IPS-18c (cell line): Measurements from ENCODE around the gene MEF2D.

Experiments
- H3K4me3 ChIP-seq: 2 replicates; pipeline ENCODE4 v1.7.0; 2013; ENCODE audit warnings: low read depth, mild to moderate bottlenecking, low read length, moderate library complexity; ENCODE audit not compliant: insufficient read depth
- H3K9me3 ChIP-seq: one replicate; pipeline ENCODE4 v1.6.1; 2013; ENCODE audit warnings: mild to moderate bottlenecking, low read length, moderate library complexity; ENCODE audit not compliant: control insufficient read depth, insufficient read depth

Gene MEF2D

GRCh38 chr1:156467385-156467784, 33.2 kb downstream of the MEF2D start:
- Histone ChIP-seq H3K4me3 (no peak overlapping the region), H3K9me3 (no peaks in the 10 kb centered on the region)

DNA sequence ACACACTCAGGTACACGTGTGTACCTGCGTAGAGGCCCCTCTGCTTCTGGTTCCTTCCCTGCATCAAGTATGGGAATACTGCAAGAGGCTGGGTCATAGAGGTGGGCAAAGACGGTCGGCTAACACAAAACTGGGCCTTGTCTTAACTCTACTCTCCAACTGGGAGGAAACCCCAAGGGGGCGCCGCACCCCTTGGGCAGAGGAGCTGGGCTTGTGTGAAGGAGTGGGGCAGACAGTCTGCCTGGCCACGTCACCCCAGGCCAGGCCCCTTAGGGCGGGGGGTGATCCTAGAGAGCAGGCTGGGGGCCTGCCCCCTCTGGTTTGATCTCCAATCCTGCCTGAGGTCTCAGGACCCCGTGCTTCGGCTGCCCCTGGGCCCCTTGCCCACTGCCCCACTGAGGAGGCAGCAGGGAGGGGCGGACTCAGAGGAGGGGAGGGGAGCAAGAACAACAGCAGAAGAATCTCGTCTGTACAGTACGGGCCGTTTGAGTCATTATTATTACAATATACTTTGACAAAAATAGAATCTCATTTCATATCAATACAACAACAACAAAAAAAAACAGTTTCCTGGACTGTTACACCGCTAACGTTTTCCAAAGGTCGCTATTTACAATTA, 34.7 kb downstream of the MEF2D start:
- Histone ChIP-seq H3K9me3 (no peaks in the 10 kb centered on the region), H3K4me3 (no peak overlapping the region; the same call in 1 of the 2 replicates)

DNA sequence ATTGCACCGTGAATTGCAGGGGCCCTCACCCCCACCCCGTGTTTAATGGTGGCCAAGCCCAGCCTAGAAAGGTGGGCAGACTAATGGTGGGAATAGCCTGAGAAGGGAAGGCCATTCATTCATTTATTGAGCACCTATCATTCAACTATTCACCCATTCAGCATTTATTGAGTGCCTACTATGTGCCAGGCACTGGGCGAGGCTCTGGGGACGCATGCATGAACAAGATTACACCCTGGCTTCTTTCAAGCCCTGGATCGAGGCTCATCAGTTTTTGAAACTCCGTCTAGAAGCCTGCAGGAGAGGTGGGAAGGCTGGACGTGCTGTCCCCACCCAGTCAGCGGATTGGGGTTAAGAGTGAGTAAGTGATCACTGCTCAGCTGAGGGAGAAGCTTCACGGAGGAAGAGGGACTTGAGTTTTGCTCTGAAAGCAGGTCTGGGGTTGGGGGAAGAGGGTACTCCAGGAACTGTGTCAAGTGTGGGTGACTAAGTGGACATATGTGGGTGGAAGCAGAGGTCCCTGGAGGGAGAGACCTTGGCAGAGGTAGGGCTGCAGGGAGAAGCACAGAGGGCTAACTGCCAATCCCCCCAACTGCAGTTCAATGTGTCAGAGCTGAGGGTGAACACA, 35.6 kb downstream of the MEF2D start:
- no peak overlapping the region for H3K4me3 ChIP-seq
- no peaks in the 10 kb centered on the region for H3K9me3 ChIP-seq

DNA sequence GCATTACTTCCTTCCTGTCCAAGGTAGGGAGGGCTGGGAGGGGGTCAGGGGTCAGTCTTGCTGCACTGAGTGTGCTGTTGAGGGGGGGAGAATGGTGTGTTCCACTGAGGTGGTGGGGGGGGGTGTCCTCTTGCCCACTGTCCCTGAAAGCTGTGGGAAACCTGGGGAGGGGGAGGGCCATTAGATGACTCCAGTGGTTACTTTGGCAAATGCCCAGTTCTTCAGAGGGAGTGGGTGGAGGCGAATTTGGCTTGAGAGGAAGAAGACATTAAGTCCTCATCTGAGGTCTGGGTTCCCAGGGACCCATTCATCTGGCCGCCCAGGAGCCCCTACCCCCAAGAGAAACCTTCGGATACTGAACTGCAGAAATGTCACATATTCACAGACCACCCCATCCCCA, 36.2 kb downstream of the MEF2D start:
- no peak overlapping the region for H3K4me3 ChIP-seq
- H3K9me3 ChIP-seq = no peaks in the 10 kb centered on the region

DNA sequence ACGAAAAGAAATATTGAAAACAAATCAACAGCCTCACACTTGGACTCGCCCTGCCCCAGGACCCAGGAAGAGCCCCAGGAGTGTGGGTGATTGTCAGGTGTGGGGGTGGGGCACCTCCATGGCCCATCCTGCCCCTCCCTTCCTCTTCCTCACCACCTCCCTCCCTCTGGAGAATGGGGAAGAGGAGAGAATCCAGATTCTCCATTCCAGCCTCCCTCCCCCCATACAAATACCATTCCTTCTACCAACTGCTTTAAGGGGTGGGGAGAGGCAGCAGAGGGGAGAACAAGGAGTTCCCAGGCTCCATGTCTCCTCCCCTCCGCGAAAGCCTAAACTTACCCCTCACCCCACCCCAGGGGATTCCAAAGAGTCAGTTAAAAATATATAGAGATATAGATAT, 36.7 kb downstream of the MEF2D start:
- H3K9me3 ChIP-seq = no peaks in the 10 kb centered on the region
- no peak overlapping the region for H3K4me3 ChIP-seq

GRCh38 chr1:156462954-156463795, 37.4 kb downstream of the MEF2D start:
- Histone ChIP-seq H3K9me3 (no peaks in the 10 kb centered on the region), H3K4me3 (no peak overlapping the region)

DNA sequence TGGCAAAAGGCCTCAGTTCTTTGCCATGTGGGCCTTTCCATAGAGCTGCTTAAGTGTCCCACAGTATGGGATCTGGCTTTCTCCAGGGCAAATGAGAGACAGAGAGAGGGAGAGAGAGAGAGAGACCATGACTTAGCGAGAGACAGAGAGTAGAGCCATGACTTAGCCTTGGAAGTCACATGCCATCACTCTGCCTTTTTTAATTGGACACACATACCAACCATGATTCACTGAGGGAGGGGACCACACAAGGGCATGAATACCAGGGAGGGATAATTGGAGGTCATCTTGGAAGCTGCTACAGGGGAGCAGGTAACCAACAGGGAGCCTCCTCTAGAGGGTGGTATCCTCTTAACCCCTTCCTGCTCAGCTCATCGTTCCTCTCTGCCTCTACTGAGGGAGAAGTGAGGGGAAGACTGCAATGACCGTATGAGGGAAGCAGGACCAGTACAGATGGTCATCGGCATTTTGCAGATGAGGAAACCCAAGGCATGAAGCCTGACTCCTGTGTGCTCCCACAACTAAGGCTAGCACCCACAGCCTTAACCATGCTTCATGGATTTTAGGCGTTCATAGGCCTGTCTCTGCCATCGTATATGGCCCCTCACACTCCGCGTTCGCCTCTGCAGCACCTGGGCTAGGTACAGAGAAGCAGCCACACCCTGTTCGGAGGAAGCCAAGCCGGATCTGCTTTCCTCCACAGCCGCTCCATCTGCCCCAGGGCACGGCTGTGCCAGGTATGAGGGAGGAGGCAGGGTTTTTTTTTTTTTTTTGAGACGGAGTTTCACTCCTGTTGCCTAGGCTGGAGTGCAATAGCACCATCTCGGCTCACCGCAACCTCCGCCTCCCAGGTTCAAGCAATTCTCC, 38.6 kb downstream of the MEF2D start:
- Histone ChIP-seq H3K4me3 (no peak overlapping the region), H3K9me3 (no peaks in the 10 kb centered on the region)

- H3K4me3 ChIP-seq = no peak overlapping the region
Observed at GRCh38 chr1:156461109-156461508, 39.5 kb downstream of the MEF2D start.

DNA sequence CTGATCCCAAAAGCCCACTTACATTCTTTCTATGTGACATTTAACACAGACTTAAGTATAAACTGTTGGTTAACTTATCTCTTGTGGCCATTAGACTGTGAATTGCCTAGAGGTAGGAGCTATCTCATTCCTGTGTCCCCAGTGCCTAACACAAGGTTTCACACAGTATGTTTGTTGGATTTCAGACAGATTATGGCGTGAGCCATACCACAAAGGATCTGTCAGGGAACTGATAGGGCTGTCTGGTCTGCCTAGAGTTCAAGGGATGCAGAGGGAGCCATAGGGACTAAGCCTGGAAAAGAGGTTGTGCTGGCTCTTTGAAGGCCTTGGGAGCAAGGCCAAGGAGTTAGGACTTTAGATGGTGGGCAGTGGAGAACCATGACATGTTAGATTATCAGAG, 40.0 kb downstream of the MEF2D start:
- no peak overlapping the region for H3K4me3 ChIP-seq
- no peaks in the 10 kb centered on the region for H3K9me3 ChIP-seq

More at GRCh38 chr1:156461109-156461508, 39.5 kb downstream of the MEF2D start:
- no peaks in the 10 kb centered on the region for H3K9me3 ChIP-seq

GRCh38 chr1:156458181-156458503, 42.4 kb downstream of the MEF2D start:
- Histone ChIP-seq H3K9me3 (no peaks in the 10 kb centered on the region), H3K4me3 (no peak overlapping the region)

DNA sequence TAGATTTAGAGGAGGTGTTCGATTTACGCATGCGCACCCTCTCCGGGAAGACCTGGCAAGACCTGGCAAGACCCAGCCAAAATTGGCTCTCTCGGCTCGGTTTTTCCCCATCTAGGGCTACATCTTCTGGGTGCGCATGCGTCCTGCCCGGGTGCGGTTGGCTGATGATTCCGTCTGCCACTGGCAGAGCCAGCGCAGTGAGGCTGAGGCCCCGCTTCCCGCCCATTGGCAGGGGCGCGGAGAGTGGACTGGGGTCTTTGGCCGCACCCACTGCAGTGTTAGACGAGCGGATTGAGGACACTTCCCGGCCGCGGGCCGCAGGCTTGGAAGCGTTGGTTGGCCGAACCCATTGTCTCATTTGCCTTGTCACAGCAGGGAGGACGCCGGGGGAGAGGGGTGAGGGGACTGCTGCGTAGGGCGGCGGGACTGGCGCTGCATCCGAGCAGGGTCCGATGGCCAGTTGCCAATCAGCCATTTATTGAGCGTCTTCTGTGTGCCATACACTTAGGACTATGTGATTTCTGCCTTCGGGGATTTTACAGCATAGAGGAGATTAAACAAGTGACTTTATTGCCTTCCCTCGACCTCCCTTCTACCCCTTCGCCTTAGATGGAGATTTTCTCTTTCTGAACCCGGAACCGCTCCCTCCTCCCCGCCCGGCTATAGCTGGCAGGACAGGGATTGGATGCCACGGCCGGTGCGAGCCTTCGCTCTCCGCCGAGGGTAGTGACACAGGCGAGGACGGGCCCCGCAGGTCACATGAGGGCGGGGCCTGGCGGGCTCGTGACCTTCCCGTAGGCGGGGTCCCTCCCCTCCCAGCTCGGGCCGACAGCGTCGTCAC, 43.7 kb downstream of the MEF2D start:
- Histone ChIP-seq H3K9me3 (no peaks in the 10 kb centered on the region), H3K4me3 (peak overlapping the region; percentile 88)

GRCh38 chr1:156455362-156455761, 45.2 kb downstream of the MEF2D start:
- Histone ChIP-seq H3K4me3 (no peak overlapping the region), H3K9me3 (no peaks in the 10 kb centered on the region)

DNA sequence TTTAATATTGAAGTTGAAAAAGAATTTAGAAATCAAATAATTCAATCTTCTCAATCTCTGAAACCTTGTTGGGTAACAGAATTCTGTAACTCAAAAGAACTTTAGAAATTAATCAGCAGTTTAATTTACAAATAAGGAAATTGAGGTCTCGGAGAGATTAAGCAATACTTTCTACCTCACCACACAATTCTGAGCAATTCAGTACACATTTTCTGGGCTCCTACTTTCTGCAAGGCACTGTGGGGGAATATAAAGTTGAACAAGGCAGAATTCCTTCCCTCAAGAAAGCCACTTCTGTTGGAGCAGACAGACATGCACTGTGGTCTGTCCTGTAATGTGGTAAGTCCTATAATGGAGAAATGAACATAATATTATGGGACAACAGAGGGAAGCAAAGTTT, 47.7 kb downstream of the MEF2D start:
- no peak overlapping the region for H3K4me3 ChIP-seq

GRCh38 chr1:156451505-156452160, 48.9 kb downstream of the MEF2D start:
- no peak overlapping the region for H3K4me3 ChIP-seq
- H3K9me3 ChIP-seq = no peaks in the 10 kb centered on the region

More for the DNA sequence above, 47.7 kb downstream of the MEF2D start:
- H3K9me3 ChIP-seq = no peaks in the 10 kb centered on the region

DNA sequence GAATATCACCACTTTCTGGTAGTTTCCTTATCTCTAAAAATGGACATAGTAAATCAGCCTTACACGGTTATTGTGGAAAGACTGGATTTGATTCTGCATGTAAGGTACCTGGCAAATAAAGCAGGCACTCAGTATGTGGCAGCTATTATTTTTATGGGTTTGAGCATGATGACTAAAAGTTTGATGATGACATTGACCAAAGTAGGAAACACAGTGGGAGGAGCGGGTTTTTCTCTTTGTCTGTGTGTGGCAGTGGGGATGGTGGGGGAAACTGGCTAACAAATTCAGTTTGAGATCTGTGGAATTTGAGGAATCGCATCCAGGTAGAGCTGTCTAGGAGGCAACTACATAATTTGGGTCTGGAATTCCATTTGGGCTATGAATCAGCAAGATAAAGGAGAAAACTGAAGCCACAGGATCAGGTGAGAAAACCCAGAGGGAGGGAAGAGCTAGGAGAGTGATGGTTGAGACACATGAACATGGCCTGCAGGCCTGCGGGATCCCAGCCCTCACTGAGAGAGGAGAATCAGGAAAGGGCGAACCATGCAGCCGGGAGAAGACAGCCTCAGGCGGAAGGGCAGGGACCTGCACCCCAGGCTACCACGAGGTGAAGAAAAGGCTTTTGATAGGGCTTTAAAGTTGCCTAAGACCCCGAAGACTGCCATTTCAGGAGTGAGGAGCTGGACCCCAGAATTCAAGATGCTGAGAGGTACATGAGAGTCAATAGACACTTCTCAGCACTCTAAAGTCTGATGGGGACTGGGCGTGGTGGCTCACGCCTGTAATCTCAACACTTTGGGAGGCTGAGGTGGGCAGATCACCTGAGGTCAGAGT, 52.2 kb downstream of the MEF2D start:
- Histone ChIP-seq H3K4me3 (no peak overlapping the region), H3K9me3 (no peaks in the 10 kb centered on the region)
